Mucosa of rectum (tissue), 2 donors: ENCODE data around the gene SAFB.
"Not testable (repeated sequence)": the region's sequence is repeated elsewhere in the genome, so short reads cannot be mapped to it uniquely, and the experiment has no call there.

Experiments used
- H3K27ac ChIP-seq, 2 donors: one replicate each; pipeline ENCODE4 v1.7.0; 2013; ENCODE audit warnings: inconsistent platforms in 2 of 2, low read depth in 2 of 2, low read length in 2 of 2
- H3K27me3 ChIP-seq, 2 donors: one replicate each; pipeline ENCODE4 v1.7.0; 2013; ENCODE audit warnings: low read length in 2 of 2; ENCODE audit not compliant: control insufficient read depth in 2 of 2, insufficient read depth in 2 of 2
- H3K36me3 ChIP-seq, 2 donors: one replicate each; pipeline ENCODE4 v1.7.0; 2013; ENCODE audit warnings: low read length in 2 of 2; ENCODE audit not compliant: control insufficient read depth in 2 of 2, insufficient read depth in 2 of 2
- H3K4me1 ChIP-seq, 2 donors: one replicate each; pipeline ENCODE4 v1.7.0; 2013; ENCODE audit warnings: low read length in 2 of 2, mild to moderate bottlenecking in 1 of 2; ENCODE audit not compliant: control insufficient read depth in 2 of 2, insufficient read depth in 2 of 2
- H3K4me3 ChIP-seq, 2 donors: one replicate each; pipeline ENCODE4 v1.7.0; 2013; ENCODE audit warnings: low read length in 2 of 2
- H3K9ac ChIP-seq, 2 donors: one replicate each; pipeline ENCODE4 v1.7.0; 2013; ENCODE audit warnings: low read length in 2 of 2, low read depth in 1 of 2, mild to moderate bottlenecking in 1 of 2
- H3K9me3 ChIP-seq, 2 donors: one replicate each; pipeline ENCODE4 v1.7.0; 2013; ENCODE audit warnings: low read length in 2 of 2; ENCODE audit not compliant: control insufficient read depth in 2 of 2
- donor health status: healthy.
- donor health status: Normal muscosa, but diverticular disease.

The SAFB gene

GRCh38 chr19:5681391-5682106 is 58.7 kb downstream of the SAFB start:
- H3K27ac ChIP-seq = peak overlapping the region in 1 of 2 donors; percentile 32
- peaks cover 0 to 6% of the 10 kb centered on the region in 2 donors for H3K36me3 ChIP-seq
- H3K4me1 ChIP-seq = peaks cover 16 to 20% of the 10 kb centered on the region in 2 donors
- peak overlapping the region in 1 of 2 donors; percentile 98 for H3K9ac ChIP-seq
- no peaks in the 10 kb centered on the region for H3K27me3 ChIP-seq
- no peaks in the 10 kb centered on the region for H3K9me3 ChIP-seq
- H3K4me3 ChIP-seq = peak overlapping the region; percentile 98

- H3K27ac ChIP-seq = no peak overlapping the region
- H3K4me1 ChIP-seq = peaks cover 16 to 18% of the 10 kb centered on the region in 2 donors
- no peak overlapping the region for H3K4me3 ChIP-seq
These were observed 59.2 kb downstream of the SAFB start for GRCh38 chr19:5682107-5682482.

DNA sequence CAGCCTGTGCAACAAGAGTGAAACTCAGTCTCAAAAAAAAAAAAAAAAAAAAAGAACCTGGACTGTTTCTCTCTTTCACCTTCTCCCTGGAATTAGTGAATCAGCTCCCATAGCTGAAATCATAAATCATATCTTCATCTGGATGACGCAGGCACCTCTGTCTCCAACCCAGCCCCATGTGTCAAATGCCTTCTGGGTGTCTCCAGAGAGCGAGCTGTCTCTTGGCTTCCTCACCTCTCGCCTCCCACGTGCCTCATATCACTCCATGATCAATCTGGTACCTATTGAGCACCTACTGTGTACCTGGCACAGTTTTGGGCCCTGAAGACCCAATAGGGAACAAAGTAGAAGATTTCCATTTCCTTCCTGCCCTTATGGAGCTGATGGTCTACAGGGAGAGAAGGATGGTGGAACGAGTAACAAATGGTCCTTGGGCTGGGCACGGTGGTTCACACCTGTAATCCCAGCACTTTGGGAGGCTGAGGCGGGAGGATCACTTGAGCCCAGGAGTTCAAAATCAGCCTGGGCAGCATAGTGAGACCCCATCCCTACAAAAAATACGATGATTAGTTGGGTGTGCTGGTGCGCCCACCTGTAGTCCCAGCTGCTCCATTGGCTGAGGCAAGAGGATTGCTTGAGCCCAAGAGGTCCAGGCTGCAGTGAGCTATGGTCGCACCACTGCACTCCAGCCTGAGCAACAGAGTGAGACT is 60.4 kb downstream of the SAFB start:
- no peak overlapping the region for H3K4me3 ChIP-seq
- peaks cover 21% of the 10 kb centered on the region in 2 donors for H3K4me1 ChIP-seq
- no peaks in the 10 kb centered on the region for H3K9me3 ChIP-seq
- no peak overlapping the region for H3K9ac ChIP-seq
- no peak overlapping the region for H3K27ac ChIP-seq
- H3K27me3 ChIP-seq = no peaks in the 10 kb centered on the region
- no peaks in the 10 kb centered on the region for H3K36me3 ChIP-seq

More at GRCh38 chr19:5682107-5682482, 59.2 kb downstream of the SAFB start:
- H3K36me3 ChIP-seq = peaks cover 0 to 6% of the 10 kb centered on the region in 2 donors
- no peak overlapping the region for H3K9ac ChIP-seq
- no peaks in the 10 kb centered on the region for H3K9me3 ChIP-seq
- no peaks in the 10 kb centered on the region for H3K27me3 ChIP-seq

- no peak overlapping the region for H3K9ac ChIP-seq
- H3K36me3 ChIP-seq = no peaks in the 10 kb centered on the region
- H3K9me3 ChIP-seq = no peaks in the 10 kb centered on the region
- no peak overlapping the region for H3K4me3 ChIP-seq
- H3K27ac ChIP-seq = no peak overlapping the region
- peaks cover 12 to 15% of the 10 kb centered on the region in 2 donors for H3K4me1 ChIP-seq
- H3K27me3 ChIP-seq = no peaks in the 10 kb centered on the region
These were observed 62.0 kb downstream of the SAFB start for GRCh38 chr19:5684694-5685430.

- H3K9me3 ChIP-seq = no peaks in the 10 kb centered on the region
- H3K27me3 ChIP-seq = no peaks in the 10 kb centered on the region
- H3K36me3 ChIP-seq = no peaks in the 10 kb centered on the region
- peak overlapping the region; percentile 84 to 86 for H3K27ac ChIP-seq
- H3K9ac ChIP-seq = peak overlapping the region; percentile 47 to 61
- H3K4me3 ChIP-seq = peak overlapping the region; percentile 65 to 75
- peaks cover 14 to 19% of the 10 kb centered on the region in 2 donors for H3K4me1 ChIP-seq
These were observed 63.4 kb downstream of the SAFB start for GRCh38 chr19:5686326-5686646.

GRCh38 chr19:5686647-5687359 is 63.9 kb downstream of the SAFB start:
- Histone ChIP-seq H3K9ac (peak overlapping the region; percentile 47 to 61), H3K4me3 (peak overlapping the region; percentile 65 to 75), H3K27me3 (no peaks in the 10 kb centered on the region), H3K27ac (peak overlapping the region; percentile 84 to 86), H3K4me1 (peaks cover 14 to 22% of the 10 kb centered on the region in 2 donors), H3K9me3 (no peaks in the 10 kb centered on the region), H3K36me3 (peaks cover 0 to 1% of the 10 kb centered on the region in 2 donors)

DNA sequence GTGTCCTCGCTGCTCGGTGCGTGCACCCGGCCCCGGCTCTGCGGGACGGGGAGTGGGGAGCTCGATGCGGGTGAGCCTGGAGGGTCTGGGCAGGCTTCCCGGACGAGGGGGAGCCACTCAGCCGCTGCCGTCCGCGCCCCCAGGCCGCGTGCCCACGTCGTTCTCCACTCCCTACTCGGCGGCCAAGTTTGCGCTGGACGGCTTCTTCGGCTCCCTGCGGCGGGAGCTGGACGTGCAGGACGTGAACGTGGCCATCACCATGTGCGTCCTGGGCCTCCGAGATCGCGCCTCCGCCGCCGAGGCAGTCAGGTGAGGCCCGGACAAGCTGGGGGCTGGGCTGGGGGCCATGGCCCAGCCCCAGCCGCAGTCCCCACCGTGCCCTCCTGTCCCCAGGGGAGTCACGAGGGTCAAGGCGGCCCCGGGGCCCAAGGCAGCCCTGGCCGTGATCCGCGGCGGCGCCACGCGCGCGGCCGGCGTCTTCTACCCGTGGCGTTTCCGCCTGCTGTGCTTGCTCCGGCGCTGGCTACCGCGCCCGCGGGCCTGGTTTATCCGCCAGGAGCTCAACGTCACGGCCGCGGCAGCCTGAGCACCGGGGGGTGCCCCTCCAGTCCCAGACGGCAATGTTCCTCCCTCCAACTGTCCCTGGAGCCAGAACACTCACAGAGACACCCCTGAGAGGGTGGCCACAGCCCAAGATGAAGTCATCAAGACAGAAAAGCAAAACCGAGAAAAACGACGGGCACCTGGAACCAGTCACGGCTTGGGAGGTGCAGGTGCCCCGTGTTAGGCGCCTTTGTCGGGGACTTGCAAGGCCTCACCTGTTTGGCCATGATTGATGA is 64.7 kb downstream of the SAFB start:
- peaks cover 8 to 9% of the 10 kb centered on the region in 2 donors for H3K36me3 ChIP-seq
- H3K27me3 ChIP-seq = no peaks in the 10 kb centered on the region
- no peaks in the 10 kb centered on the region for H3K9me3 ChIP-seq
- H3K27ac ChIP-seq = peak overlapping the region; percentile 84 to 86
- H3K9ac ChIP-seq = peak overlapping the region in 1 of 2 donors; percentile 54
- H3K4me1 ChIP-seq = peaks cover 21 to 29% of the 10 kb centered on the region in 2 donors
- H3K4me3 ChIP-seq = peak overlapping the region; percentile 26 to 75

- H3K9me3 ChIP-seq, H3K4me3 ChIP-seq, H3K9ac ChIP-seq, H3K27ac ChIP-seq, H3K27me3 ChIP-seq: not testable (repeated sequence)
- peaks cover 15 to 17% of the 10 kb centered on the region in 2 donors for H3K36me3 ChIP-seq
- H3K4me1 ChIP-seq = peaks cover 21 to 31% of the 10 kb centered on the region in 2 donors
These were observed 65.5 kb downstream of the SAFB start for GRCh38 chr19:5688262-5688881.
